NCI-H748 (cell line): ENCODE results near the gene TNIP2.
A peak's percentile ranks its signal among the peaks of the same experiment; 100 is the strongest.
"Not testable (repeated sequence)": the region's sequence is repeated elsewhere in the genome, so short reads cannot be mapped to it uniquely, and the experiment has no call there.

ENCODE experiments used
- DNase-seq: peaks from one replicate; lab custom pipeline; 2025; ENCODE audit not compliant: unreplicated experiment; lab: John Stamatoyannopoulos, UW

Gene TNIP2

DNA sequence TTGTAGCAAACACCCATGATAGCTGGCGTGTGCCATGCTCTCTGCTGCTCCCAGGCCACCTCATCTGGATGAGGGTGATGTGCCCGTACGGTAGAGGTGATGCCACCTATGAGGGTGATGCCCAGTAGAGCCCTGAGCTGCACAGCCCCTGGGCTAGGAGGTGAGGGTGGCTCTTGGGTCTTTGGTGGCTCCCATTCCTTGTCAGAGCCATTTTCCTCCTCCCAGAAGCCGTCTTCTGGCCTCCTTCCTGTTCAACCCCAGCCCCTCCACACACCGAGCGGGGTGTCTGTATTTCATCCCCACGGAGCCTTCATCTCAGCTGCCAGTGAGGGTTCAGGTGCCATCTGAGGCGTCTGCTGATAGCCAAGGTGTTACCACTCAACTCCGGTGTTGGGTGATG is 12.0 kb upstream of the TNIP2 start:
- DNase-seq, result no peak

DNA sequence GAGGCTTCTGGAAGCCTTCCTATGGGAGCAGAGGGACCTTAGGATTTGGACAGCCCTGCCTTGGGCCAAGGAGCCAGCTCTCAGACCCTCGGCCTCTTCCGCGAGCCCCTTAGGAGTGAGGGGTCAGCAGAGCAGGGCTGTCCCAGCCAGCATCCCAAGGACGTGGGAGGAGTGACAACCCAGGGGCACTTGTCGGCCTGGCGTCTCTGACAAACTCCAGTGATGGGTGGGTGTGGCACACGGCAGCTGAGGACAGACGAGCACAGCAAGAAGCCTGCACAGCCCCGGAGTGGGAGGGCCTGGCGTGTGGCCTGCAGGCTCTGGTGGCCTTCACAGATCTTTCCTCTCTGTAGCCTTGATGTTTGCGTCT is 11.6 kb upstream of the TNIP2 start:
- DNase-seq, result no peak

DNA sequence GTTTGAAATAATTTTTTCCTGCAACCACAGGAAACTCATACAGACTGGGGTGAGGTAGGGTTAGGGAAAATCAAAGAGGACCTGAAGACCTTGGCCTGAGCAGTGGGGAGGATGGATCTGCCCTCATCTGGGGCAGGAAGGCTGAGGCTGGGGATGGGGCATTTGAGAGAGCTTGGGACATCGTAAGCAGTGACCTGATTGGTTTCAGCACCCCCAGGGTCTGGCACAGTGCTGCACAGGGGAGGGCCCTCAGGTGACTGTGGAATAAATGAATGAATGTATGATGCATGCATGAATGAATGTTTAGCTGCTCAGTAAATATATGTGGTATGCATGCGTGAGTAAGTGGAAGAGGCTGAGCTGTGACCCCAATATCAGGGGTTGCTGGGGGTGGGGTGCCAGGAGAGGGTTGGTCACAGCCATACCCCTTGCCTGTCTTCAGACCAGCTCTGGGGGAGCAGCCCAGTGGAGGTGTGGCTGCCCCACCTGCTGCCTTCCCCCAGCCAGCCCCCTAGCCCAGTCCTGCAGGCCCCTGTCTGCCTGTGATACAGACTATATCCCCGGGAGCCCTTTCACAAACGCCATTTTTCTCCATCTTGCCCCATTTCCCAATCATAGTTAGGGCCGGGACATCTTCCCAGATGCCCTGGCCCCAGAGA is 11.0 kb upstream of the TNIP2 start:
- no peak for DNase-seq

DNA sequence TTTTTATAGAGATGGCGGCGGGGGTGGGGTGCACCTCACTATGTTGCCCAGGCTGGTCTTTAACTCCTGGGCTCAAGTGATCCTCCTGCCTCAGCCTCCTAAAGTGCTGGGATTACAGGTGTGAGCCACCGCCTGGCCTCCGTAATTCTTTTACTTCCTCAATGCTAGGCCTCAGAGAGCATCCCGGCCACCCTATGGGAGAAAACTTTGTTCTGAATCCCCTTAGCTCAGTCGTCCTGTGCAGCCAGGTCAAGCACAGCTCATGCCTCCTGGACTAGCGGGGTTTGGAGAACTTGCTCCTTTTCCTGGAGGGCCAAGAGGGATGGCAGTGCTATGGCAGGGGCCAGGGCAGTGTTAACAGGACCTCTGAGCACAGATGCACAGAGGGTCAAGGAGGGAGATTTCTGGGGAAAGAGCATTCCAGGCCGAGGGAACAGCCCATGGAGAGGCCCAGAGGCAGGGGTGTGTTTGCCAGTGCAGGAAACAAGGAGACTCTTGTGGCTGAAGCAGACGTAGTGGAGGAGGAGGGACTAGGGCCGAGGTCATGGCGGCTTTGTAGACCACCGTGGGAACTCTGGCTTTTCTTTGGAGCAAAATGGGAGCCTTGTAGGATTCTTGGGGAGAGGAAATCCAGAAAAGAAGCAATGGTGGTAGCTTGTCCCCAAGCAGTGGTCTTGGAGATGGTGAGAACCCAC is 9.8 kb upstream of the TNIP2 start:
- no peak for DNase-seq

DNA sequence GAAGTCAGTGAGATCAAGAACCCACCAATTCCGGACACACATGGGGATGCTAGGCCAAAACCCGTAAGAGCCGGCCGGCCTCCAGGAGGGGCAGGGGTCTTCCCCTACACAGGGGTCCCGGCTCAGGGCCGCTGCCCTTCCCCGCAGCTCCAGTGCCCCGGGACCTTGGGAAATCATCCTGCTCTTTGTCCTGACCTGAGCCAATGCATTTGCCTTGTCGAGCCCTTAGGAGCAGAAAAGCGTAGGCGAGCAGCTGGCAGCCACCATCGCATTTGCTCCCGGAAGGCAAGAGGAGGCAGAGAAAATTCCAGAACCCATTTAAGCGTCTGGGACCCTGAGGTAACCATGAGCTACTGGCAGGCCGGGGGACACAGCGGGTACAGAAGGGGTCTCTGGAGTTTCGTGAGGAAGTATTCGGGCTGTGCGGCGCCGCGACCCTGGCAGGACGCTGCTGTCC is 7.4 kb upstream of the TNIP2 start:
- no peak for DNase-seq

DNA sequence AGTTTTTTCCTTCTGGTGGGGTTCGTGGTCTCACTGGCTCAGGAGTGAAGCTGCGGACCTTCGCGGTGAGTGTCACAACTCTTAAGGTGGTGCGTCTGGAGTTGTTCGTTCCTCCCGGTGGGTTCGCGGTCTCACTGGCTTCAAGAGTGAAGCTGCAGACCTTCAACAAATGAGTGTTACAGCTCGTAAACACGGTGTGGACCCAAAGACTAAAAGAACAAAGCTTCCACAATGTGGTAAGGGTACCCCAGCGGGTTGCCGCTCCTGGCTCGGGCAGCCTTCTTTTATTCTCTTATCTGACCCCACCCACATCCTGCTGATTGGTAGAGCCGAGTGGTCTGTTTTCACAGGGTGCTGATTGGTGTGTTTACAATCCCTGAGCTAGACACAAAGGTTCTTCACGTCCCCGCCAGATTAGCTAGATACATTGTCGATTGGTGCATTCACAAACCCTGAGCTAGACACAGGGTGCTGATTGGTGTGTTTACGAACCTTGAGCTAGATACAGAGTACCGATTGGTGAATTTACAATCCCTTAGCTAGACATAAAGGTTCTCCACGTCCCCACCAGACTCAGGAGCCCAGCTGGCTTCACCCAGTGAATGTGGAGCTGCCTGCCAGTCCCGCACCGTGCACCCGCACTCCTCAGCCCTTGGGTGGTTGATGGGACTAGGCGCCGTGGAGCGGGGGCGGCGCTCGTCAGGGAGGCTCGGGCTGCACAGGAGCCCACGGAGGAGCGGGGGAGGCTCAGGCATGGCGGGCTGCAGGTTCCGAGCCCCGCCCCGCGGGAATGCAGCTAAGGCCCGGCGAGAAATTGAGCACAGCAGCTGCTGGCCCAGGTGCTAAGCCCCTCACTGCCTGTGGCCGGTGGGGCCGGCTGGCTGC is 6.6 kb upstream of the TNIP2 start:
- not testable (repeated sequence) for DNase-seq

DNA sequence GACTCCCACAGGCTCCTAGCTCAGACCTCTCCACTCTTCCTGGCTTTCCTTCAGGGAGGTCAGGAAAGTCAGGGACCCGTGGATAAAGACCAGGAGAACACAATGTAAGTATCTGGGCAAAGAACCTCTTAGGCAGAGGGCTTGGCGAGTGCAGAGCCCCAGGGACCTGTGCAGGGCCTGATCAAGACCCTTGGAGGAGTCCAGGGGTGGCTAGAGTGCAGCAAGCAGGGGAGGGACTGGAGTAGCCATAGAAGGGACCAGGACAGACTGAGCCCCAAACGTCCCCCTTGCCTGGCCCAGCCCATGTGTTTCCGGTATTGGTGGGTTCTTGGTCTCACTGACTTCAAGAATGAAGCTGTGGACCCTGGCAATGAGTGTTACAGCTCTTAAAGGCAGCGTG is 5.9 kb upstream of the TNIP2 start:
- no peak for DNase-seq

DNA sequence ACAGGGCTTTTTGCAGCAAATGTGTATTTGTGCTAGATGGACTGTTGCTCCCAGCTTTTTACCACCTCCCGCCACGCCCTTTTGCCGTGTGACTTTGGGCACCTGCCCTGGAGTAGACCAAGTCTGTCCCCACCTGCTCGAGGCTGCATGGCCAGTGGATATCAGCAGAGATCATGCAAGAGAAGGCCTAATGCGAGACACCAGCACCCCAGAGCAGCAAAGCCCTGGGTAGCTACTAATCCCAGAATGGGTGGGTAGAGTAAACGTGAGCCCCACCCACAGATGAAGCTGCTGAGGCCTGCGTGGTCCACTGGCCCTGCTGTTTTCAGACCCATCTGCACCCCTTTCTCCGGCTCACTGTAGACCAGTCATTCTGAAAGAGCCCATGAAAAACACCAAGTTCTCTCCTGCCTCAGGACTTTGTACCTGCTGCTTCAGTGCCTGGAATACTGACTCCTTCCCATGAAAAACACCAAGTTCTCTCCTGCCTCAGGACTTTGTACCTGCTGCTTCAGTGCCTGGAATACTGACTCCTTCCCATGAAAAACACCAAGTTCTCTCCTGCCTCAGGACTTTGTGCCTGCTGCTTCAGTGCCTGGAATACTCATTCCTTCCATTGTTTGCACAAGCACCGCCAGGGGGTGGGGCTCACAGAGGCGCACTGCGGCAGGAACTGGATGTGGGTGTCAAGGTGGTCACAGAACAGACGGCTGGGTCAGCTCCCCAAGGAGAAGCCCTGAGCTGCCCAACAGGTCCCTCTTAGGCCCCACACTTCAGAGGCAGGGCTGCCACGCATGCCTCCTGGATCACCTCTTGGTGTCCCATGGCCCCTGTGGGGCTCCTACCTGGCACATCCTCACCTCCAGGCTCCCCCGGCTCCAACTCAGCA is 5.1 kb upstream of the TNIP2 start:
- peak; percentile 0 for DNase-seq

DNA sequence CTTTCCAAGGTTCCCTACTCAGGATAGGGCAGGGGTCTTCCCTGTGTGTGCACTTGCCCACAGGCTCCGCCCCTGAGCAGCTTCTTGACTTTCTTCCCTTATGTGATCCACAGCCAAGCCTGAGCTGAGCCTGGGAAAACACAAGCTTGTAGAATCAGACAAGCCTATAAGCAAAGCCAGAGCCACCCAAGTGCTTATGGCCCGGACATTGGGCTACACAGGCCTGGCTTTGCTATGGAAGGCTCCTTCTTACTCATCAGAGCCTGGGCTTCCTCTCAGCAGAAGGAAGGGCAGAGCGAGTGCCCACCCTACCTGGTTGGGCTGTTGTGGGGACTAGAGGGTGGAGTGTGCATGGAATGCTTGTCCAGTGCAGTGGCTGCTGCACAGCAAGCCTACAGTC is 1.3 kb upstream of the TNIP2 start:
- DNase-seq, result no peak

DNA sequence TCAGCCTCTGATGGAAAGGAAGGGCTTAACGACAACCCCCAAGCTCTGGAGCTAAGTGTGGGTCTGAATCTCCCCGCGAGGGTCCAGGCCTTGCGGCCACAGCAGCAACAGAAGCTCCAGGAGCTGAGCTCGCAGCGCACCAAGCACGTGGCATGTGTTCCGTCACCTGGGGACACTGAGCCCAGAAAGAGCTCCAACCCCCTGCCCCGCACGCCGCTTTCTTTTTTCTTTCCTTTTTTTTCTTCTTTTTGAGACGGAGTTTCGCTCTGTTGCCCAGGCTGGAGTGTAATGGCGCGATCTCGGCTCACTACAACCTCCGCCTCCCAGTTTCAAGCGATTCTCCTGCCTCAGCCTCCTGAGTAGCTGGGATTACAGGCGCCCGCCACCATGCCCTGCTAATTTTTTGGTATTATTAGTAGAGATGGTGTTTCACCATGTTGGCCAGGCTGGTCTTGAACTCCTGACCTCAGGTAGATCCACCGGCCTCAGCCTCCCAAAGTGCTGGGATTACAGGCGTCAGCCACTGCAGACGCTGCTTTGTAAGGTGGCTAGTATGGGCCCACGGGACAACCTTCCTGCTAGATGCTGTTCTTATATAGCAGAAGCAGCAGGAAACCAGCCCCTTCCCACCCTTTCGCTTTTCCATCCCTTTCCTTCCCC is 685 bp upstream of the TNIP2 start:
- no peak for DNase-seq

DNA sequence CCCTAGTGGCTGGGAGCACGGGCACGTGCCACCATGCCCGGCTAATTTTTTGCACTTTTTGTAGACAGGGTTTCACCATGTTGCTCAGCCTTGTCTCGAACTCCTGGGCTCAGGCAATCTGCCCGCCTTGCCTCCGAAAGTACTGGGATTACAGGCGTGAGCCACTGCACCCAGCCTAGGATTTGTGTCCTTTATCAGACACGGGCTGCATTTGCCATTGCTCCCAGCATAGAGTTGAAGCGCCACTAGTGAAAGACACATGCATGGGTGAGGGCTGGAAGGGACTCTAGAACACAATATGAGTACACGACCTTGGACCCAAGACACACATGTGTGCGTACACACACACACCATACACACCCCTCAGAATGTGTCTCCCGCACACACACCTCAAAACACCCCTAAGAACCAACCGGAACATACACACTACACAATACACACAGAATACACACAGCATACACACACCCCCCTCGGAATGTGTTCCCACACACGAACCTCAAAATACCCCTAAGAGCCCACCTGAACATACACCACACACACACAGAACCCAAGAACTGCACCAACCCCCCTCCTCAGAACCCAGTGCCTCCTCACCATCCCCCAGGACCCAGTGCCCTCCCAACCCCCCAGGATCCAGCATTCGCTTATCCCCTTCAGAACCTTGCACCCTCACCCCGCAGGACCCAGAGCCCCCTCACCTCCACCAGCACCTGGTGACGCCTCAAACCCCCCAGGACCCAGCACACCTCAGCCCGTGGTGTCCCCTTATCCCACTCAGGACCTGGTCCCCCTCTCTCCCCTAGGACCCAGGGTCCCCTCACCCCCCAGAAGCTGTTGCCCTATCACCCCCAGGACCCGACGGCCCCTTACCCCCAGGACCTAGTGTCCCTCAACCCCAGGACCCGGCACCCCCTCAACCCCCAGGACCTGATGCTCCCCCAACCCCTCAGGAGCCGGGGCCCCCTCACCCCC is 1.0 kb downstream of the TNIP2 start:
- no peak for DNase-seq

DNA sequence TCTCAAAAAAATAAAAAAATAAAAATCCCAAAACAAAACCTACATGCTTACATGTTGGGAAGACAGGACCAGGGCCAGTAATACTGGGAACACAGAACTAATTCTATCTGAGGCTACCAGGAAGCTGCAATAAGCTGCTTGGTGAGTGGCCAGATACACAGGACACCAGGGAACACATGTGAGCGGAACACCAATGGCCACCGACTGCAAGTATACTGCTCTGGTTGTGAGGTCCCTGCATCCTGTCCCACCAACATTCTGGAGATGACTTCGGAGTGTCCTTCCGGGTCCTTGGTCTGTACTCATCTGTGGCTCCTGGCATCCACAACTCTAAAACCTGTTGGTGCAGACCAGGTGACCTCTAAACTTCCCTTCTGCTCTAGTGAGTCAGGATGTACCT is 2.7 kb downstream of the TNIP2 start:
- no peak for DNase-seq

DNA sequence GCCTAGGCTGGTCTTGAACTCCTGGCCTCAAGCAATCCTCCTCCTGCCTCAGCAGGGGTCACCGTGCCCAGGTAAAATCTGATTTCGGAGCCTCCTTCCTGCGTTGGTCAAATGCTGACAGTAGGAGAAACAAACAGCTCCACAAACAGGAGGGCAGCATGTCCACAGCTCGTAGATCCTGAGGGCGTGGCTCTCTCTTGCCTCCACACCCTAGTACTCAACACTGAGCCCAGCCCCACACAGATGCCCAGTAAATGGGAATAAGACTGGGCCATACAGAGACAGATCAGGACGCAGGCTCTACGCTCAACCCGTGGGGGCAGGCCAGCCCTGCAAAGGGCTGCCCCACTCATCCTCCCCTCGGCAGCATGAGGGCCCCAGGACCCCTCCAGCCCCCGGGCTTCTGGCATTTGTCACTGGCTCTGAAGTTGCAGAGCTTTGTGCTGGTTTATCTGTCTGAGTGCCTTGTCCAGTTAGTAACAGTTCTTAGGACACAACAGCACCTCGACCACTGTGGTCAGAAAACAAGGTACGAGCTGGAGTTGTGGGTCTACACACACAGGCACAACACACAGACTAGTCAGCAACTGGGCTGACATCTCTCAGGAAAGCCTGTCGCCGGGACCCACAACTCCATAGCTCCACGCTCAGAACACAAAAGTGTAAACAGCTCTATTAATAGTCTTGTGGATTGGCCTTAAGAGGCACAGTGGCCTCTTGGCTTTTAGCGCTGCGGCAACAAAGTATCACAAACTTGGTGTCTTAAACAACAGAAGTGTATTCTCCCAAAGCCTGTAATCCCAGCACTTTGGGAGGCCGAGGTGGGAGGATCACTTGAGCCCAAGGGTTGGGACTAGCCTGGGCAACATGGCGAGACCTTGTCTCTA is 5.2 kb downstream of the TNIP2 start:
- no peak for DNase-seq

DNA sequence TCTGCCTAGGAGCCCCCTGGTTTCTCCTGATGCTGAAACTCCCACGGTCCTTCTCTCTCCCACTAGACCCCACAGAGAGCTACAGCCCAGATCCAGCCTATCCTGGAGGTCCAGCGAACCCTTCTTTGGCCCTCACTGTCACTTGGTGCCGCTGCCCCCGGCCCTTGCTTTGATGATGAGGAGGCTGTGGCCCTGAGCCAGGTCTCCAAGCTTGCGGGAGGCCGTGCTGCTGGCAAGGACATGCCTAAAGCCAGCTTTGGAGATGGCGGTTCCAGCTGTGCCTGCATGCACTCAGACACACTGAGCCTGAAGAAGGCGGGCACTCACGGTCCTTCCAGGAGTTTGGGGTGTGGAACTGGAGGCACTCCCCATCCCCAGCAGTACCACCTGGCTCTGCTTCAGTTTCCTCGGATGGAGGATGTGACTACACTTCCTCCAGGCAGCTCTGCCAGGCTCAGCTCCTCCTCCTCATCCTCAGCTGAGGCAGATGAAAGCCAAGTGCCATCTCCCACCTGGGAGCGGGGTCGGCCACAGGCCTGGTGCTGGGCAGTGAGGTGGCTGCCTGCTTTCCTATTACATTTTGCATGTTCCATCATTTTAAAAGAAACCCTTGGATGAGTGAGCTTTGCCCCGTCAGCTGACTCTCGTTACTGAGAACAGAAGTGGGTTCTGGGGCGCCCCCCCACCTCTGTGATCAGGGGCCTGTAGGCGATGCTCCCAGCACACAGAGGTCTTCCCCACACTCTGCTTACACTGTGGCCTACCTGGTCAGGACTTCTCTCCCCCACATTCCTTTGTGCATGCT is 9.0 kb downstream of the TNIP2 start:
- no peak for DNase-seq

DNA sequence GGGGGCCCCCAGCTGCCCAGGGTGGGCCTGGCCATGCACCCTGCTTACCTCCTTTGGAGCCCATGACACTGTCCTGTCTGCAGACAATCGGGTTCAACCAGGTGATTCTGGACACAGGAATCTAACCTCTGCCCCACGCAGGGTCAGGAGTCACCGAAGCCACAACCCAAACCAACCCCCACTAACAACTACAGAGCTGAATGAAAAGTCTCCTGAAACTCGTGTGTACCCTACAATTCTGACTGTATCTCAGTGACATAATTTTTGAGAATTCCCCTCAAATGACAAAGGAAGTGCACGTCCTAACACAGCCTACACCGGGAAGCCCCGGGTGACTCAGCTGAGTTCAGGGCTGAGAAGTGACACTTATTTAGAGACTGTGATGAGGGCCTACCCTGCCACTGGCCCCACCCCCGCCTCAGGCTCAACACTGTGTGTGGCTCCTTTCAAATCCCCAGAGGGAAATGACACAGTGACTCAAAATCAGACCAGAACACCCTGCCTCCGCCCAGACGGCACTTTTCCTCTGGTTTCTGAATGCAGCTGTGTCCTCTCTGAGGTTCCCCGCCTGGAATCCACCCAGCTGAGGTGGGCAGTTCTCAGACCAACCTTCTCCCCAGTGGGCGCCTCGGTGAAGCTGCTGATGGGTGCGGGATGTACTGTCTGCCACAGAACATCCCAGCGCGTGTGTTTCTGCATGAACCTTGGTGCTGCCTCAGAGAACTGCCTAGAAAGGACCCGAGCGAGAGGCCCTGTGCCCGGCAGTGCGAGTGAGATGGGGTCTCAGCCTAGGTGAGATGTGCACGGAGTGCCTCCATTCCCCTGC is 9.9 kb downstream of the TNIP2 start:
- DNase-seq, result no peak

DNA sequence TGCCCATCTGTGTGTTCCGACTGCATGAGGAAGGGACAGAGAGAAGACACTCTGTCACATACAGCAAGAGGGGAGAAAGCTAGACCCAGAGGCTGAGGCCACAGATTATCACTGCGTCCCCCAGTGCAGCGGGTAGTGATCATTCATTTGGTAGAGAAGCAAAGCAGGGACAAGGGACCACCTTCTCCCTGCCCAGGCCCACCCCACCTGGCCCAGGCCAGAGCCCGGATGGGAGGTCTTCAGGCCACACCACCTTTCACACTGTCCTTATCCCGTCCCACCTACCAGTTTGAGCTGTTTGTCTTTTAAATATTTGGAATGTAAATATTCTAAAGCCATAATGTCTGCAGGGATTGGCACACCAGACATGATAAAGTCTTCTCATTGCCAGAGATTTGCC is 10.6 kb downstream of the TNIP2 start:
- DNase-seq, result no peak
